Thyroid gland (tissue), 4 donors: ENCODE data around the gene ITGB2. TPM values are rescaled to one million over a fixed set of nuclear protein-coding genes. Genes with fewer than 3 reads are reported as not detected.

Source experiments
- DNase-seq, 2 donors: peaks; one replicate each; pipeline ENCODE4 v3.0.0-alpha.2; 2019
- H3K27ac ChIP-seq, 3 donors: fragments of 200-600 bp; sonication (generic); 1 replicate in 2 of 3; 2 replicates in 1 of 3; pipeline ENCODE4 v1.5.1; 2016 to 2019; ENCODE audit warnings: mild to moderate bottlenecking in 1 of 3, moderate library complexity in 1 of 3
- H3K27me3 ChIP-seq: fragments of 200-600 bp; sonication (generic); one replicate; pipeline ENCODE4 v1.5.1; 2019
- H3K36me3 ChIP-seq, 2 donors: fragments of 200-600 bp; sonication (generic); one replicate each; pipeline ENCODE4 v1.5.1; 2016 to 2019
- H3K4me1 ChIP-seq, 2 donors: fragments of 200-600 bp; sonication (generic); one replicate each; pipeline ENCODE4 v1.5.1; 2017 to 2019
- H3K4me3 ChIP-seq, 3 donors: fragments of 200-600 bp; sonication (generic); replicated peaks in 1 of 3; 1 replicate in 2 of 3; 2 replicates in 1 of 3; pipeline ENCODE4 v1.5.1; 2016; ENCODE audit warnings: mild to moderate bottlenecking in 1 of 3
- H3K9me3 ChIP-seq: fragments of 200-600 bp; sonication (generic); one replicate; pipeline ENCODE4 v1.5.1; 2017
- CTCF ChIP-seq, 6 experiments: fragments of 200-600 bp in 3 of 6; fragments of 450-650 bp in 3 of 6; sonication (generic) in 3 of 6; IDR thresholded peaks; one replicate each; pipeline ENCODE4 v1.5.1; 2016 to 2019; ENCODE audit warnings: antibody characterized with exemption in 6 of 6, mild to moderate bottlenecking in 2 of 6, inconsistent platforms in 1 of 6, moderate library complexity in 1 of 6
- POLR2A ChIP-seq, 2 donors: fragments of 450-650 bp; IDR thresholded peaks; one replicate each; pipeline ENCODE4 v1.6.1; 2017; ENCODE audit warnings: antibody characterized with exemption in 2 of 2, mild to moderate bottlenecking in 2 of 2, moderate library complexity in 1 of 2
- WGBS, 2 donors: methylation state at CpG; one replicate each; pipeline ENCODE4 v1.1.5; 2017; 5-methylcytosine and 5-hydroxymethylcytosine counted together
- intact Hi-C: fragments of 100-400 bp; cut with DNase I; formaldehyde crosslinking; loops from one replicate; pipeline ENCODE4 v1.15.1; 2023
- total RNA-seq, 4 donors: library from RNA; depleted of rRNA; stranded (reverse); fragments of >200 nt; gene quantifications; one replicate each; pipeline ENCODE4 v1.2.3, GENCODE V29; 2016

Gene ITGB2
- total RNA-seq, 4 donors from 2014 or later: 18.4 to 79.4 (median 27.5) TPM

GRCh38 chr21:44948426-44949120 is 27.9 kb upstream of the ITGB2 start:
- Histone ChIP-seq H3K27me3 (no peaks in the 10 kb centered on the region), H3K4me3 (no peak overlapping the region), H3K27ac (no peak overlapping the region), H3K4me1 (peaks cover 0 to 6% of the 10 kb centered on the region in 2 donors), H3K36me3 (peaks cover 0 to 8% of the 10 kb centered on the region in 2 donors), H3K9me3 (no peaks in the 10 kb centered on the region)
- DNase-seq: no peak
- intact Hi-C loops: loop anchor here (5.0 to 10.0 kb wide), 2 partner anchors 189 to 336 kb away; partner anchors contain the start of gene POFUT2
- no peak for TF ChIP-seq CTCF (IDR thresholded peaks at IDR 0.05)
- TF ChIP-seq POLR2A (IDR thresholded peaks at IDR 0.05): no peak
- 88 to 91% methylated on average over 13 to 15 of the region's 16 CpGs for WGBS, 2 donors

- 91 to 94% methylated on average over 26 to 32 of the region's 33 CpGs for WGBS, 2 donors
- TF ChIP-seq CTCF (IDR thresholded peaks at IDR 0.05) (no peak), POLR2A (IDR thresholded peaks at IDR 0.05) (no peak)
- Histone ChIP-seq H3K27me3 (no peaks in the 10 kb centered on the region), H3K4me1 (peaks cover 0 to 6% of the 10 kb centered on the region in 2 donors), H3K4me3 (no peak overlapping the region), H3K9me3 (no peaks in the 10 kb centered on the region), H3K36me3 (peaks cover 0 to 8% of the 10 kb centered on the region in 2 donors), H3K27ac (no peak overlapping the region)
- intact Hi-C loops: loop anchor here (5.0 to 10.0 kb wide), 2 partner anchors 189 to 337 kb away; partner anchors contain the start of gene POFUT2
- no peak for DNase-seq
These were observed 27.2 kb upstream of the ITGB2 start for GRCh38 chr21:44947930-44948331.

GRCh38 chr21:44947111-44947929 is 26.6 kb upstream of the ITGB2 start:
- TF ChIP-seq POLR2A (IDR thresholded peaks at IDR 0.05) (no peak), CTCF (IDR thresholded peaks at IDR 0.05) (no peak)
- Histone ChIP-seq H3K9me3 (no peaks in the 10 kb centered on the region), H3K27me3 (no peaks in the 10 kb centered on the region), H3K36me3 (peaks cover 0 to 8% of the 10 kb centered on the region in 2 donors), H3K27ac (no peak overlapping the region), H3K4me3 (no peak overlapping the region), H3K4me1 (peaks cover 0 to 6% of the 10 kb centered on the region in 2 donors)
- intact Hi-C loops: loop anchor here (5.0 to 10.0 kb wide), 2 partner anchors 190 to 337 kb away; partner anchors contain the start of gene POFUT2
- WGBS, 2 donors: 83 to 92% methylated on average over 20 to 21 of the region's 22 CpGs
- peak in 1 of 2 donors; percentile 2 for DNase-seq

- WGBS, 2 donors: 85 to 90% methylated on average over 22 to 24 of the region's 25 CpGs
- Histone ChIP-seq H3K4me1 (peaks cover 0 to 6% of the 10 kb centered on the region in 2 donors), H3K4me3 (no peak overlapping the region), H3K9me3 (no peaks in the 10 kb centered on the region), H3K27ac (no peak overlapping the region), H3K27me3 (no peaks in the 10 kb centered on the region), H3K36me3 (peaks cover 0 to 8% of the 10 kb centered on the region in 2 donors)
- intact Hi-C loops: loop anchor here (5.0 to 10.0 kb wide), 2 partner anchors 191 to 338 kb away; partner anchors contain the start of gene POFUT2
- peak in 1 of 2 donors; percentile 1 for DNase-seq
- TF ChIP-seq POLR2A (IDR thresholded peaks at IDR 0.05): no peak
- no peak for TF ChIP-seq CTCF (IDR thresholded peaks at IDR 0.05)
These were observed 25.7 kb upstream of the ITGB2 start for GRCh38 chr21:44946254-44947041.
